ENCODE results near the gene RGS10.

Gene RGS10

DNA sequence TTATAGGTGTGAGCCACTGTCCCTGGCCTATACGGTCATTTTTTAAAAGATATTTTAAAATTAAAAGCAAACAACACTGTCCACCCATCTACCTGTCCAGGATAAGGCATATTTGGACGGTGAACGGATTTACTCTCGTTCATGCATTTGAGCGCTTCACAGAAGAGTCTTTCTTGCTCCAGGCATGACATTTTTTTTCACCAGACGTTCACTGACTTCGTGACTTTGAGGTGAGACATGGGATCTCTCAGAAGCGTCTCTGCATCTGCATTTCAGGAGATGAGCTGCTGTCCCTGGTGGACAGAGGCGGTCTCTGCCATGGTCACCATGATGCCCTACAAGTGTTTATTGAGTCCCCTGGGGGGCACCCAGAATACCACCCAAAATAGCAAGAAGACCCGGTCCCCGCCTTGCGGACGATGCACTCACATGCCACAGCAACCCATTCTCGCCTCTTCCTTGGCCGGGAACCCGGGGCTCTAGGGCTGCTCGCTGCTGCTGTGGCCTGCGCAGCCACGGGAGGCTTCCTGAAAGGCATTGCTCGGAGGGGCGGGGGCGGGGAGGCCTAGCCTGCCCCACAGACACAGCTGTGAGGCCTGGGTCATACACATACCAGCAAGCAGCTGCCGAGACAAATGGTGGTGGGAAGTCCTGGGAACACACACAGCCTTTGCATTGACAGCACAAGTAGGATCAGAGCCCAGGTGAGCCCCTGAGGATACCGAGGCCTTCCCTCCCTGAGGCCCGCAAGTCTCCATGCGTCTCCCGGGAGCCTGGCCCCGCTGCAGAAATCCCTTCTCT lies 84.4 kb downstream of the RGS10 start:
- in situ Hi-C loops (cut with HindIII; ENCODE audit: low pct_ligation_motif_present, low sequenced_read_pairs) = no loop called here
- H3K27ac ChIP-seq = no peak overlapping the region
- peak; percentile 20 for TF ChIP-seq CTCF (IDR thresholded peaks at IDR 0.05; ENCODE audit: low read depth, low read length, missing control alignments)
- no peak for DNase-seq
- H3K27me3 ChIP-seq (replicated peaks) = no peaks in the 10 kb centered on the region
- no peaks in the 10 kb centered on the region for H3K36me3 ChIP-seq (replicated peaks)
- H3K4me3 ChIP-seq (ENCODE audit: low read depth, low read length) = no peak overlapping the region

GRCh38 chr10:119456435-119456810 lies 86.1 kb downstream of the RGS10 start:
- Histone ChIP-seq H3K27ac (no peak overlapping the region), H3K36me3 (replicated peaks) (no peaks in the 10 kb centered on the region), H3K27me3 (replicated peaks) (no peaks in the 10 kb centered on the region), H3K4me3 (ENCODE audit: low read depth, low read length) (no peak overlapping the region)
- no peak for DNase-seq
- in situ Hi-C loops (cut with HindIII; ENCODE audit: low pct_ligation_motif_present, low sequenced_read_pairs) = no loop called here
- no peak for TF ChIP-seq CTCF (IDR thresholded peaks at IDR 0.05; ENCODE audit: low read depth, low read length, missing control alignments)

DNA sequence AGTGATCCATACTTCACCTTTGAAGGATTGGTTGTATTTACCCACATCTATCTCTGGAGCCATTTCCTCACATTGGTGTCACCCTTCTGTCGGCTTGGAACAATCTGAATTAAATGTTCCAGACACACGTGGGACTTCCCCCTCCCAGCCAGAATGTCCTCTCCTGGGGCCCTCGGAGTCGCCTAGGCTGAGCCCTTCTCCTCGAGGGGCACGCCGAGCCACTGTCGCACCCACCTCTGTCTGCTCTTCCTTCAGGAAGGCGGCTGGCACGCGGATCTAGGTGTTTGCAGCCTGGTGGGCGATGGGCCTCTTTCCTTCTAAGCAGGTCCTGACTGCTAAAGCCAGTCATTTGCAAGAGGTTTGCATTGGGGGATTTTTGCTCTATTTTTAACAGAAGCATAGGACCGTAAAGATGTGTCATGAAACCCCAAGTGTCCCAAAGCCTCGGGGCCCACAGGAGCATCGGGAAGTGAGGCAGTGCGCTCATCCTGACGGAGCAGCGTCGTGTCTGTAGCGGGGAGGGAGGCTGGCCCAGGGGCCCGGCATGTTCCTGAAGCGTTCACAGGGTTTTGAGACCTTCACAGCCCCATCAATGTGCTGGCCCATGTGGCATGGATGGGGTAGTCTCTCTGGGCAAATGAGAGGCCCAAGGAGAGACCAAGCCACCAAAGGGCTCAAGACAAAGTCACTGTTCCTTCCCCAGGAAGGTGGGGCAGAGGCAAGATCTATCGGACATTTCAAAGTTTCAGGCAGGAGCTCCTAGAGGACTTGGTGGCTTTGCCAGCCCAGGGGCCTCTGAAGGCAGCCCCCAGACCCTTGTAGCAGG lies 86.7 kb downstream of the RGS10 start:
- in situ Hi-C loops (cut with HindIII; ENCODE audit: low pct_ligation_motif_present, low sequenced_read_pairs) = no loop called here
- no peak for TF ChIP-seq CTCF (IDR thresholded peaks at IDR 0.05; ENCODE audit: low read depth, low read length, missing control alignments)
- Histone ChIP-seq H3K27ac (no peak overlapping the region), H3K27me3 (replicated peaks) (no peaks in the 10 kb centered on the region), H3K36me3 (replicated peaks) (no peaks in the 10 kb centered on the region), H3K4me3 (ENCODE audit: low read depth, low read length) (no peak overlapping the region)
- no peak for DNase-seq

DNA sequence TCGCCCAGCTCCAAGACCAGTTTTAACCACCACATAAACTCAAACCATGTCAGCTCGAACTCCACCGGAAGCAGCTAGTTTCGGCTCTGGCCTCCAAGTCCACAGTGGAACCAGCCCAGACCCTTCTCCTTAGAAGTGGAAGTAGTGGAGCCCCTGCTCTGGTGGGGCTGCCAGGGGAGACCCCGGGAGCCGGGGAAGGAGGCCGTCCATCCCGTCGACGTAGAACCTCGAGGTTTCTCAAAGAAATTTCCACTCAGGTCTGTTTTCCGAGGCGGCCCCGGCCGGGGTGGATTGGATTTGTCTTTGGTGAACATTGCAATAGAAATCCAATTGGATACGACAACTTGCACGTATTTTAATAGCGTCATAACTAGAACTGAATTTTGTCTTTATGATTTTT lies 87.5 kb downstream of the RGS10 start:
- in situ Hi-C loops (cut with HindIII; ENCODE audit: low pct_ligation_motif_present, low sequenced_read_pairs) = no loop called here
- no peaks in the 10 kb centered on the region for H3K27me3 ChIP-seq (replicated peaks)
- no peak for DNase-seq
- no peak overlapping the region for H3K4me3 ChIP-seq (ENCODE audit: low read depth, low read length)
- H3K36me3 ChIP-seq (replicated peaks) = no peaks in the 10 kb centered on the region
- no peak for TF ChIP-seq CTCF (IDR thresholded peaks at IDR 0.05; ENCODE audit: low read depth, low read length, missing control alignments)
- H3K27ac ChIP-seq = no peak overlapping the region

- Histone ChIP-seq H3K27me3 (replicated peaks) (no peaks in the 10 kb centered on the region), H3K36me3 (replicated peaks) (no peaks in the 10 kb centered on the region), H3K4me3 (ENCODE audit: low read depth, low read length) (no peak overlapping the region), H3K27ac (no peak overlapping the region)
- in situ Hi-C loops (cut with HindIII; ENCODE audit: low pct_ligation_motif_present, low sequenced_read_pairs) = no loop called here
- no peak for DNase-seq
- no peak for TF ChIP-seq CTCF (IDR thresholded peaks at IDR 0.05; ENCODE audit: low read depth, low read length, missing control alignments)
These were observed 88.2 kb downstream of the RGS10 start for GRCh38 chr10:119454316-119454715.

Data from brain microvascular endothelial cell (primary cell).